MM.1S (cell line): ENCODE results near the gene EML6.

ENCODE experiments used
- DNase-seq: peaks from one replicate; pipeline ENCODE4 v3.0.0-alpha.2; 2015
- H2AFZ ChIP-seq: fragments of 300-600 bp; sonication (generic); 2 replicates; pipeline ENCODE4 v1.6.0; 2016; ENCODE audit warnings: antibody characterized with exemption, low read length
- H3F3A ChIP-seq: fragments of 300-600 bp; sonication (generic); 2 replicates; pipeline ENCODE4 v1.6.1; 2016; ENCODE audit warnings: mild to moderate bottlenecking, antibody characterized with exemption, low read length, moderate library complexity, mixed read lengths; ENCODE audit not compliant: insufficient read depth
- H3K27ac ChIP-seq: fragments of 300-600 bp; sonication (generic); 2 replicates; pipeline ENCODE4 v1.5.1; 2016; ENCODE audit warnings: mild to moderate bottlenecking, low read length
- H3K27me3 ChIP-seq: fragments of 300-600 bp; sonication (generic); replicated peaks from 2 replicates; pipeline ENCODE4 v1.6.0; 2016; ENCODE audit warnings: low read length; ENCODE audit not compliant: insufficient read depth
- H3K36me3 ChIP-seq: fragments of 300-600 bp; sonication (generic); replicated peaks from 2 replicates; pipeline ENCODE4 v1.6.1; 2016; ENCODE audit warnings: mild to moderate bottlenecking, low read length, mixed read lengths; ENCODE audit not compliant: insufficient read depth
- H3K4me1 ChIP-seq: fragments of 300-600 bp; sonication (generic); 2 replicates; pipeline ENCODE4 v1.6.1; 2016; ENCODE audit warnings: low read length, mixed read lengths
- H3K4me2 ChIP-seq: fragments of 300-600 bp; sonication (generic); 2 replicates; pipeline ENCODE4 v1.6.0; 2016; ENCODE audit warnings: low read depth, low read length
- H3K4me3 ChIP-seq: fragments of 300-600 bp; sonication (generic); 2 replicates; pipeline ENCODE4 v1.5.1; 2016; ENCODE audit warnings: low read length, mixed read lengths
- H3K79me2 ChIP-seq: fragments of 300-600 bp; sonication (generic); 2 replicates; pipeline ENCODE4 v1.6.1; 2016; ENCODE audit warnings: mixed run types, low read length, mixed read lengths
- H3K9ac ChIP-seq: fragments of 300-600 bp; sonication (generic); 2 replicates; pipeline ENCODE4 v1.6.1; 2016; ENCODE audit warnings: low read length, mixed read lengths
- H3K9me2 ChIP-seq: fragments of 300-600 bp; sonication (generic); replicated peaks from 2 replicates; pipeline ENCODE4 v1.6.1; 2016; ENCODE audit warnings: mild to moderate bottlenecking, low read length, mixed read lengths; ENCODE audit not compliant: insufficient read depth
- H3K9me3 ChIP-seq: fragments of 300-600 bp; sonication (generic); replicated peaks from 2 replicates; pipeline ENCODE4 v1.6.1; 2016; ENCODE audit warnings: mild to moderate bottlenecking, low read length, mixed read lengths; ENCODE audit not compliant: insufficient read depth
- H4K20me1 ChIP-seq: fragments of 300-600 bp; sonication (generic); 2 replicates; pipeline ENCODE4 v1.6.1; 2016; ENCODE audit warnings: mild to moderate bottlenecking, low read length, moderate library complexity, mixed read lengths; ENCODE audit not compliant: insufficient read depth
- CTCF ChIP-seq: fragments of 300-600 bp; sonication (generic); IDR thresholded peaks from 2 replicates; pipeline ENCODE4 v1.5.1; 2016; ENCODE audit warnings: antibody characterized with exemption, low read length, mixed read lengths
- EZH2 ChIP-seq: fragments of 300-600 bp; sonication (generic); optimal IDR thresholded peaks from 2 replicates; pipeline ENCODE3; 2017; ENCODE audit warnings: low read depth, mild to moderate bottlenecking, antibody characterized with exemption, low read length, mixed read lengths
- EZH2phosphoT487 ChIP-seq: fragments of 300-600 bp; sonication (generic); IDR thresholded peaks from 2 replicates; pipeline ENCODE4 v1.6.1; 2018; ENCODE audit warnings: antibody characterized with exemption, low read length

Gene EML6

DNA sequence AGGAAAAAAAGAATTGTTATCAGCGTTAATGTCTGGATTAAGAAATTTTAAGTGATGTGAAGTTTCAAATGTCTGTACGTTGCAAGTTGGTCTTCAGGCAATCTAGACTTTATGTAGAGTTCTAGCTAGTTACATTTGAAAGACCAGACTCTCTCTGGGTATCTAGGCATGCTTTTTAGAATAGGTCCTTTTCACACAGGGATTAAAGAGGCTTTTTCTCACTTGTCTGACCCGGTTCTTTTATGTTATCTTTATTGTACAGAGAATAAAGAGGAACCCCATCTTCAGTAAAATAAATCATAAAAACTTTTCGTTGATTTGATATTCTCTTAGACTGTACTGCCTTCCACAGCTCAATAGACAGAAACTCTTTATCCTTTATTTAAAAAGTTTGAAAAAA lies 8.5 kb upstream of the EML6 start:
- H3K36me3 ChIP-seq: no peaks in the 10 kb centered on the region
- no peaks in the 10 kb centered on the region for H3K79me2 ChIP-seq
- TF ChIP-seq CTCF (no peak), EZH2 (no peak), EZH2phosphoT487 (no peak)

GRCh38 chr2:54716375-54716774 lies 7.1 kb upstream of the EML6 start:
- no peak overlapping the region for H3K4me2 ChIP-seq
- no peak for TF ChIP-seq EZH2phosphoT487
- TF ChIP-seq CTCF: no peak
- TF ChIP-seq EZH2: no peak
- no peak overlapping the region for H3K27ac ChIP-seq

More for the DNA sequence above, 8.5 kb upstream of the EML6 start:
- Histone ChIP-seq H3K27ac (no peak overlapping the region), H4K20me1 (no peaks in the 10 kb centered on the region), H3K9ac (no peak overlapping the region), H3K9me2 (no peaks in the 10 kb centered on the region), H3K4me1 (0 out of 2 replicates have a peak, but pooled peaks cover 3% of the 10 kb centered on the region), H2AFZ (no peak overlapping the region), H3K27me3 (no peaks in the 10 kb centered on the region), H3K9me3 (no peaks in the 10 kb centered on the region), H3K4me2 (no peak overlapping the region), H3F3A (no peaks in the 10 kb centered on the region), H3K4me3 (no peak overlapping the region)
- DNase-seq: no peak

GRCh38 chr2:54720563-54720962 lies 2.9 kb upstream of the EML6 start:
- Histone ChIP-seq H3K4me1 (peaks cover 13% of the 10 kb centered on the region), H3K27me3 (no peaks in the 10 kb centered on the region), H3K36me3 (no peaks in the 10 kb centered on the region), H3K9me2 (no peaks in the 10 kb centered on the region), H3K9me3 (no peaks in the 10 kb centered on the region), H3K4me2 (no peak overlapping the region), H3K27ac (no peak overlapping the region), H4K20me1 (no peaks in the 10 kb centered on the region), H2AFZ (no peak overlapping the region), H3K9ac (no peak overlapping the region), H3K79me2 (no peaks in the 10 kb centered on the region), H3F3A (0 out of 2 replicates have a peak, but pooled peaks cover 4% of the 10 kb centered on the region), H3K4me3 (no peak overlapping the region)
- no peak for TF ChIP-seq CTCF
- no peak for TF ChIP-seq EZH2
- no peak for TF ChIP-seq EZH2phosphoT487
- DNase-seq: no peak

More at GRCh38 chr2:54716375-54716774, 7.1 kb upstream of the EML6 start:
- Histone ChIP-seq H3F3A (no peaks in the 10 kb centered on the region), H2AFZ (no peak overlapping the region), H3K79me2 (no peaks in the 10 kb centered on the region), H3K36me3 (no peaks in the 10 kb centered on the region), H3K4me3 (no peak overlapping the region), H3K9me3 (no peaks in the 10 kb centered on the region), H3K4me1 (0 out of 2 replicates have a peak, but pooled peaks cover 3% of the 10 kb centered on the region), H3K9ac (no peak overlapping the region), H4K20me1 (no peaks in the 10 kb centered on the region), H3K27me3 (no peaks in the 10 kb centered on the region), H3K9me2 (no peaks in the 10 kb centered on the region)
- DNase-seq: no peak
